HEK293T (cell line): ENCODE results near the gene CD44.

Source experiments
- ARNT ChIP-seq: fragments of 450-650 bp; IDR thresholded peaks from 2 replicates; pipeline ENCODE4 v1.6.1; 2017; ENCODE audit warnings: mild to moderate bottlenecking
- BHLHE40 ChIP-seq: fragments of 450-650 bp; IDR thresholded peaks from 2 replicates; pipeline ENCODE4 v1.6.1; 2016; ENCODE audit warnings: mild to moderate bottlenecking, moderate library complexity, borderline replicate concordance
- ELF4 ChIP-seq: fragments of 450-650 bp; IDR thresholded peaks from 2 replicates; pipeline ENCODE4 v1.6.1; 2017; ENCODE audit warnings: antibody characterized with exemption
- FOXA1 ChIP-seq: fragments of 450-650 bp; IDR thresholded peaks from 2 replicates; pipeline ENCODE4 v1.6.1; 2016; ENCODE audit warnings: mild to moderate bottlenecking
- FOXK2 ChIP-seq: fragments of 450-650 bp; IDR thresholded peaks from 2 replicates; pipeline ENCODE4 v1.6.1; 2016; ENCODE audit warnings: mild to moderate bottlenecking
- FOXM1 ChIP-seq: fragments of 450-650 bp; IDR thresholded peaks from 2 replicates; pipeline ENCODE4 v1.6.1; 2017; ENCODE audit warnings: mild to moderate bottlenecking, borderline replicate concordance
- HDGF ChIP-seq: fragments of 450-650 bp; IDR thresholded peaks from 2 replicates; pipeline ENCODE4 v1.6.1; 2017; ENCODE audit warnings: antibody characterized with exemption, borderline replicate concordance
- L3MBTL2 ChIP-seq: fragments of 450-650 bp; conservative IDR thresholded peaks from 2 replicates; pipeline ENCODE4 v1.6.1; 2016; ENCODE audit warnings: mild to moderate bottlenecking
- SP1 ChIP-seq: fragments of 450-650 bp; IDR thresholded peaks from 2 replicates; pipeline ENCODE4 v1.6.1; 2017
- SUZ12 ChIP-seq: fragments of 450-650 bp; IDR thresholded peaks from 2 replicates; pipeline ENCODE4 v1.6.1; 2016; ENCODE audit warnings: mild to moderate bottlenecking
- TARDBP ChIP-seq: fragments of 450-650 bp; IDR thresholded peaks from 2 replicates; pipeline ENCODE4 v1.6.1; 2016
- ZNF384 ChIP-seq: fragments of 450-650 bp; IDR thresholded peaks from 2 replicates; pipeline ENCODE4 v1.6.1; 2016
- TF ChIP-seq, protein P1 (sequence below): fragments of 450-650 bp; IDR thresholded peaks from 2 replicates; pipeline ENCODE4 v1.6.1; 2016

DNA sequence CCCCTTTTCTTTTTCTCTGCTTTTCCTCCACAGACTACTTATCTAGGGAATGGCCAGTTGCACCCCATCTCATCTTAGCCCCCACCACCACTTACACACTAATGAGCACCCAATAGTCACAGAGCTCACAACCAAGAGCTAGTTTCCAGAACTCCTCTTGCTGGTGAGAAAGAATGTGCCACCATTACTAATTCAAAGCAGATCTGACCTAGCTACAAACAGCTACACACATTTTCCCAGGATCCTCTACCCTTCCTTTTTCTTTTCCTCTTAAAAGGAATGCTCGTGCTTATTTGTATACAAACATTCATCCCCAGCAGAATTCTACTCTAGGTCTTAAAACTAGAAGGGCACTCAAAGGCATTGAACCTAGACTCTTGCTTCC is 136.8 kb downstream of the CD44 start:
- TF ChIP-seq TARDBP = no peak
- no peak for TF ChIP-seq SUZ12
- TF ChIP-seq, protein P1, sequence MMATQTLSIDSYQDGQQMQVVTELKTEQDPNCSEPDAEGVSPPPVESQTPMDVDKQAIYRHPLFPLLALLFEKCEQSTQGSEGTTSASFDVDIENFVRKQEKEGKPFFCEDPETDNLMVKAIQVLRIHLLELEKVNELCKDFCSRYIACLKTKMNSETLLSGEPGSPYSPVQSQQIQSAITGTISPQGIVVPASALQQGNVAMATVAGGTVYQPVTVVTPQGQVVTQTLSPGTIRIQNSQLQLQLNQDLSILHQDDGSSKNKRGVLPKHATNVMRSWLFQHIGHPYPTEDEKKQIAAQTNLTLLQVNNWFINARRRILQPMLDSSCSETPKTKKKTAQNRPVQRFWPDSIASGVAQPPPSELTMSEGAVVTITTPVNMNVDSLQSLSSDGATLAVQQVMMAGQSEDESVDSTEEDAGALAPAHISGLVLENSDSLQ = no peak
- TF ChIP-seq FOXM1 = no peak
- TF ChIP-seq ZNF384 = no peak
- no peak for TF ChIP-seq ARNT
- no peak for TF ChIP-seq SP1
- no peak for TF ChIP-seq FOXA1
- TF ChIP-seq BHLHE40 = no peak
- TF ChIP-seq FOXK2 = no peak
- TF ChIP-seq L3MBTL2 = no peak
- TF ChIP-seq HDGF = no peak
- TF ChIP-seq ELF4 = no peak
